Mesenchymal stem cell (in vitro differentiated cells and primary cell): ENCODE results near the gene COL23A1.

ENCODE experiments used
- DNase-seq: peaks from one replicate; pipeline ENCODE4 v3.0.0-alpha.2; 2013
- H2AFZ ChIP-seq: one replicate; pipeline ENCODE4 v1.6.1; 2013; ENCODE audit warnings: low read depth, mild to moderate bottlenecking, control low read depth, inconsistent platforms, low read length, moderate library complexity
- H2AK5ac ChIP-seq: 2 replicates; pipeline ENCODE4 v1.6.1; 2013; ENCODE audit warnings: low read length, moderate library complexity, mild to moderate bottlenecking, inconsistent platforms; ENCODE audit not compliant: severe bottlenecking
- H2BK120ac ChIP-seq: one replicate; pipeline ENCODE4 v1.6.1; 2013; ENCODE audit warnings: low read depth, mild to moderate bottlenecking, inconsistent platforms, low read length, moderate library complexity
- H2BK12ac ChIP-seq, 2 experiments: one replicate each; pipeline ENCODE4 v1.6.1; 2013; ENCODE audit warnings: inconsistent platforms in 2 of 2, low read length in 2 of 2, mild to moderate bottlenecking in 2 of 2, moderate library complexity in 2 of 2, control low read depth in 1 of 2
- H2BK15ac ChIP-seq: one replicate; pipeline ENCODE4 v1.6.1; 2013; ENCODE audit warnings: mild to moderate bottlenecking, low read depth, inconsistent platforms; ENCODE audit not compliant: poor library complexity, severe bottlenecking
- H2BK5ac ChIP-seq: 2 replicates; pipeline ENCODE4 v1.6.1; 2013; ENCODE audit warnings: low read depth, mild to moderate bottlenecking, low read length, control low read depth, inconsistent platforms; ENCODE audit not compliant: poor library complexity, severe bottlenecking
- H3K14ac ChIP-seq, 2 experiments: one replicate each; pipeline ENCODE4 v1.6.1; 2013; ENCODE audit warnings: inconsistent platforms in 2 of 2, low read length in 2 of 2, control low read depth in 1 of 2, mild to moderate bottlenecking in 1 of 2, moderate library complexity in 1 of 2
- H3K18ac ChIP-seq, 2 experiments: one replicate each; pipeline ENCODE4 v1.6.1; 2013; ENCODE audit warnings: inconsistent platforms in 2 of 2, low read length in 2 of 2, control low read depth in 1 of 2, low read depth in 1 of 2, mild to moderate bottlenecking in 1 of 2
- H3K23ac ChIP-seq, 2 experiments: one replicate each; pipeline ENCODE4 v1.6.1; 2013; ENCODE audit warnings: inconsistent platforms in 2 of 2, low read length in 2 of 2, mild to moderate bottlenecking in 2 of 2, moderate library complexity in 2 of 2, control low read depth in 1 of 2
- H3K27ac ChIP-seq: 2 replicates; pipeline ENCODE4 v1.5.1; 2013; ENCODE audit warnings: mild to moderate bottlenecking, moderate library complexity, low read length, control low read depth, inconsistent platforms; ENCODE audit not compliant: poor library complexity, severe bottlenecking
- H3K27me3 ChIP-seq, 2 experiments: 2 replicates each; pipeline versions ENCODE4 v1.6.1 to v1.7.0; 2013; ENCODE audit warnings: low read length in 2 of 2, mild to moderate bottlenecking in 2 of 2, moderate library complexity in 2 of 2, control low read depth in 1 of 2, inconsistent platforms in 1 of 2; ENCODE audit not compliant: control insufficient read depth in 1 of 2, insufficient read depth in 1 of 2
- H3K36me3 ChIP-seq, 2 experiments: 2 replicates each; pipeline versions ENCODE4 v1.6.1 to v1.7.0; 2013; ENCODE audit warnings: low read length in 2 of 2, control low read depth in 1 of 2, inconsistent platforms in 1 of 2, low read depth in 1 of 2, mild to moderate bottlenecking in 1 of 2; ENCODE audit not compliant: insufficient read depth in 2 of 2, control insufficient read depth in 1 of 2
- H3K4ac ChIP-seq, 2 experiments: one replicate each; pipeline ENCODE4 v1.6.1; 2013; ENCODE audit warnings: inconsistent platforms in 2 of 2, low read length in 2 of 2, mild to moderate bottlenecking in 2 of 2, moderate library complexity in 2 of 2, control low read depth in 1 of 2, low read depth in 1 of 2
- H3K4me1 ChIP-seq: 2 replicates; pipeline ENCODE4 v1.6.1; 2013; ENCODE audit warnings: low read depth, low read length, control low read depth; ENCODE audit not compliant: control insufficient read depth, insufficient read depth
- H3K4me2 ChIP-seq: 2 replicates; pipeline ENCODE4 v1.6.1; 2013; ENCODE audit warnings: low read length, mild to moderate bottlenecking, inconsistent platforms; ENCODE audit not compliant: poor library complexity, severe bottlenecking
- H3K4me3 ChIP-seq, 2 experiments: 2 replicates each; pipeline versions ENCODE4 v1.5.1 to v1.7.0; 2013; ENCODE audit warnings: low read length in 2 of 2, mild to moderate bottlenecking in 2 of 2, control low read depth in 1 of 2, low read depth in 1 of 2; ENCODE audit not compliant: insufficient read depth in 1 of 2
- H3K79me1 ChIP-seq: replicated peaks from 2 replicates; pipeline ENCODE4 v1.6.1; 2013; ENCODE audit warnings: mild to moderate bottlenecking, control low read depth, low read length, inconsistent platforms; ENCODE audit not compliant: poor library complexity, severe bottlenecking
- H3K9ac ChIP-seq: 2 replicates; pipeline ENCODE4 v1.7.0; 2013; ENCODE audit warnings: mild to moderate bottlenecking, low read length, moderate library complexity
- H3K9me3 ChIP-seq: 2 replicates; pipeline ENCODE4 v1.7.0; 2013; ENCODE audit warnings: mild to moderate bottlenecking, low read length; ENCODE audit not compliant: control insufficient read depth
- H4K8ac ChIP-seq: one replicate; pipeline ENCODE4 v1.6.1; 2013; ENCODE audit warnings: inconsistent platforms, mild to moderate bottlenecking, low read length, moderate library complexity
- H4K91ac ChIP-seq: one replicate; pipeline ENCODE4 v1.6.1; 2013; ENCODE audit warnings: mild to moderate bottlenecking, low read length, inconsistent platforms
- WGBS: methylation state at CpG from one replicate; pipeline ENCODE4 v1.1.7; 2013; ENCODE audit warnings: mixed read lengths; 5-methylcytosine and 5-hydroxymethylcytosine counted together

The COL23A1 gene

DNA sequence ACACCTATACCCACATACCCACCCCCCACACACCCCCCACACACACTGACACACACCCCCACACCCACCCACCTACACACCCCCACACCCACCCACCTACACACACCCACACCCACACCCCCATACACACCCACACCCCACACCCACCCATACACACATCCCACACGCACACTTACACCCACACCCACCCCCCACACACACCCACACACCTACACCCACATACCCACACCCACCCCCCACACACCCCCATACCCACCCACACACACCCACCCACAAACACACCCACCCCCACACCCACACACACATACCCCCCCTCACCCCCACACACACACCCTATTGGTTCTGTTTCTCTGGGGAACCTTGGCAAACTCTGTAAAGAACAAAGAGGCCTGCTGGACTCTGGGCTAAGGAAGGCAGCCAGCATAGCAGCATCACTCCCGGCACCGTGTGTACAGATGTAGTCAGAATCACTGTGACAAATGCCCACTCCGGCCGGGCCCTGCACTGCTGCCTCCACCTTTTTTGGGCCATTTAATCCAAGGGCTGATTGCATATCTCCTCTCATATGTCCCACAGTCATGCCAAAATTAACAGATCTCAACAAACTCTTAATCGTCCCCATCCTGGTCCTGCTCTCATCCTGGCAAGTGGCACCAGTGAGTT is 42.3 kb downstream of the COL23A1 start:
- H3K36me3 ChIP-seq = no peaks in the 10 kb centered on the region
- H3K4ac ChIP-seq = no peak overlapping the region
- no peak overlapping the region for H4K8ac ChIP-seq
- no peak overlapping the region for H2BK12ac ChIP-seq
- no peak overlapping the region for H3K9ac ChIP-seq
- 95% methylated on average over 6 of the region's 6 CpGs for WGBS
- no peaks in the 10 kb centered on the region for H3K79me1 ChIP-seq
- no peak overlapping the region for H2AK5ac ChIP-seq
- H3K4me2 ChIP-seq = no peak overlapping the region
- no peak overlapping the region for H3K14ac ChIP-seq
- H3K9me3 ChIP-seq = no peaks in the 10 kb centered on the region
- no peak overlapping the region for H2AFZ ChIP-seq
- no peaks in the 10 kb centered on the region for H3K4me1 ChIP-seq
- H4K91ac ChIP-seq = no peak overlapping the region
- H2BK15ac ChIP-seq = no peak overlapping the region
- H3K4me3 ChIP-seq = no peak overlapping the region
- H2BK5ac ChIP-seq = no peak overlapping the region
- peaks cover 0 to 20% of the 10 kb centered on the region in 2 experiments for H3K27me3 ChIP-seq
- H3K23ac ChIP-seq = no peak overlapping the region
- no peak for DNase-seq
- no peak overlapping the region for H3K18ac ChIP-seq
- H3K27ac ChIP-seq = no peak overlapping the region
- no peak overlapping the region for H2BK120ac ChIP-seq

DNA sequence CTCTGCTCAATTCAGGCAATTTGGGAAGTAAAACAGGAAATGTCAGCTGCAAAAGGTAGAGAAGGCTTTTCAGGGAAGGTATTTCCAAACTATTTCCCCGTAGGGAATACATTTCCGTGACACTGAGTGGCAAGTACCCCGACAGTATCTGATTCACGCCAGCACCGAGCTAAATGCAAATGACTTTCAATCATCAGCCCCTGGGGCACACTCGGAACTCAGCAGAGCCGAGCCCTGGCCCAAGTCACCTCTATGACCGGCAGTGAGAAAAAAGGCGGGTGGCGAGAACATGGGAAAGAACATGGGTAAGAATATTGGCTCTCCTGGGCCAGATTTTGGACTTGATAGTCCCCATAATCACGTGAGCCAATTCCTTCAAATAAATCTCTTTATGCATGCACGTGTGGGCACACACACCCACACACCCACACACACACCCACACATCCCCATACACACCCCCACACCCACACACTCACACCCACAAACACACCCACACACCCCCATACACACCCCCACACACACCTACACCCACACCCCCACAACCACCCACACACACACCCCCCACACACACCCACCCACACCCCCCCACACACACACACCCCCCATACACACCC is 43.0 kb downstream of the COL23A1 start:
- Histone ChIP-seq H2BK120ac (no peak overlapping the region), H3K4me3 (no peak overlapping the region), H3K9me3 (no peaks in the 10 kb centered on the region), H4K91ac (no peak overlapping the region), H3K36me3 (no peaks in the 10 kb centered on the region), H3K23ac (no peak overlapping the region), H2AK5ac (no peak overlapping the region), H2BK15ac (no peak overlapping the region), H2BK12ac (no peak overlapping the region), H3K14ac (no peak overlapping the region), H4K8ac (no peak overlapping the region), H2AFZ (no peak overlapping the region), H3K27ac (no peak overlapping the region), H2BK5ac (no peak overlapping the region), H3K18ac (no peak overlapping the region), H3K4me2 (no peak overlapping the region), H3K79me1 (no peaks in the 10 kb centered on the region), H3K4me1 (no peaks in the 10 kb centered on the region), H3K4ac (no peak overlapping the region), H3K27me3 (peaks cover 0 to 17% of the 10 kb centered on the region in 2 experiments), H3K9ac (no peak overlapping the region)
- DNase-seq = no peak
- WGBS = 91% methylated on average over 9 of the region's 12 CpGs

DNA sequence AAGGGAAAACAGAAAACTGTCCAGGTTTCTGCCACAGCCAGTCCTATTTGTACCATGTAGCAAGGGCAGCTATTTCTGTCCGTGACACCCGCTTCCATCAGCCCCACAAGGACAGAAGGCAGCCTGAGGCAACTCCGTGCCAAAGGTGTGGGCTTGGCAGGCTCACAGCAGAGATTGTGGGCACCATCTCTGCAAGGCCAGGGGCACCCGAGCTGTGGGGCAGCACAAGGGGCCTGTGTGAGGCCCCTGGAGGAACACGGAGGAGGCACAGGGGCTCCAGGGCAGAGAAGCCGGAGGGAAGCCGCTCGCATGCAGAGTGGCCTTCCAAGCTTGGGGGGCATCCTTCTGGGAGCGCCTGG is 43.5 kb downstream of the COL23A1 start:
- Histone ChIP-seq H3K27ac (no peak overlapping the region), H3K9ac (no peak overlapping the region), H3K4me1 (no peaks in the 10 kb centered on the region), H2BK15ac (no peak overlapping the region), H3K79me1 (no peaks in the 10 kb centered on the region), H4K8ac (no peak overlapping the region), H3K4ac (no peak overlapping the region), H2BK120ac (no peak overlapping the region), H2BK12ac (no peak overlapping the region), H3K9me3 (no peaks in the 10 kb centered on the region), H3K18ac (no peak overlapping the region), H2AK5ac (no peak overlapping the region), H3K4me3 (no peak overlapping the region), H3K4me2 (no peak overlapping the region), H2AFZ (no peak overlapping the region), H4K91ac (no peak overlapping the region), H3K23ac (no peak overlapping the region), H2BK5ac (no peak overlapping the region), H3K36me3 (no peaks in the 10 kb centered on the region), H3K27me3 (peaks cover 0 to 12% of the 10 kb centered on the region in 2 experiments), H3K14ac (no peak overlapping the region)
- 90% methylated on average over 9 of the region's 9 CpGs for WGBS
- no peak for DNase-seq

DNA sequence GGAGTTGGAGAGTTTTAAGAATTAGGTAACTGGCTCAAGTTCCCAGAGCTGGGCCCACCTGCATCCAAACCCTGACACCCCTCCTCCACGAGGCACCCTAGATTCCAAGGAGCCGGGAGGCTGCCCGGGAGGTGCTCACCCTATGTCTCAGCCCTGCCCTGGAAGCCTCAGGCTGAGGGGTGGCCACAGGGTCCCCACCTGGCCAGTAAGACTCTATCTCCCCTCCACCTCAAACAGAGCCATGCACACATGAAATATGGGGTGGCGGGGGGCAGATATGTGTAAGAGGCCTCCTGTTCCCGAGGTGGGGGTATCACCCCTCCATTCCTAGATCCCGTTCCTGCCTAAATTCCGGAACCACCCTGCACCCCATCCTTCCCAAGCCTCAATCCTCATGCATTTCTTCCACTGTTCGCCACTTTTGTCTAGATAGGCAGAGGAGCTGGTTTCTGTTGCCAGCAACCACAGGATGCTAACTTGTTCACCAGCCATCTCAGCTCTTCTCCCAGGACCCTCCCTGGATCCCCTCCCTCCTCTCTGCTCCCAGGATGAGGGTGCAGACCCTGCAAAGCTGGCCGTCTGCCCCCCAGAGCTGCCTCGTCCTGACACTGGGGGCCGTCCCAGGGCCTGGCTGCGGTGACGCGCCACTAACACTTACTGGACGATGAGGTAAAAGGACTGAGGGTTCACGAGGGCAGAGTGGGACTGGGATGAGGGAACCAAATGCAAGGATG is 44.1 kb downstream of the COL23A1 start:
- WGBS = 87% methylated on average over 15 of the region's 16 CpGs
- H3K23ac ChIP-seq = no peak overlapping the region
- no peak overlapping the region for H2BK5ac ChIP-seq

More for the DNA sequence above, 44.1 kb downstream of the COL23A1 start:
- H3K14ac ChIP-seq = no peak overlapping the region
- H3K79me1 ChIP-seq = no peaks in the 10 kb centered on the region
- DNase-seq = no peak
- H3K4me2 ChIP-seq = no peak overlapping the region
- peak overlapping the region; percentile 13 for H2BK15ac ChIP-seq
- no peak overlapping the region for H2AK5ac ChIP-seq
- no peak overlapping the region for H3K4me3 ChIP-seq
- H3K9me3 ChIP-seq = no peaks in the 10 kb centered on the region
- H3K4ac ChIP-seq = no peak overlapping the region
- no peak overlapping the region for H3K18ac ChIP-seq
- no peak overlapping the region for H4K8ac ChIP-seq
- peaks cover 0 to 9% of the 10 kb centered on the region in 2 experiments for H3K27me3 ChIP-seq
- H4K91ac ChIP-seq = no peak overlapping the region
- H2BK120ac ChIP-seq = no peak overlapping the region
- no peaks in the 10 kb centered on the region for H3K36me3 ChIP-seq
- H2AFZ ChIP-seq = no peak overlapping the region
- H3K4me1 ChIP-seq = no peaks in the 10 kb centered on the region
- H3K9ac ChIP-seq = no peak overlapping the region
- H2BK12ac ChIP-seq = no peak overlapping the region
- no peak overlapping the region for H3K27ac ChIP-seq
